Gastrocnemius medialis (tissue), 4 donors: Measurements from ENCODE around the gene ZNF740.

ENCODE experiments used
- CTCF ChIP-seq, 5 experiments: fragments of 450-650 bp in 3 of 5; fragments of 200-600 bp in 2 of 5; sonication (generic) in 2 of 5; IDR thresholded peaks in 4 of 5; conservative IDR thresholded peaks in 1 of 5; 1 replicate in 4 of 5; 2 replicates in 1 of 5; pipeline ENCODE4 v1.5.1; 2016 to 2019; ENCODE audit warnings: antibody characterized with exemption in 5 of 5, mild to moderate bottlenecking in 3 of 5, moderate library complexity in 3 of 5
- POLR2A ChIP-seq, 2 donors: fragments of 450-650 bp; IDR thresholded peaks; one replicate each; pipeline ENCODE4 v1.6.1; 2017; ENCODE audit warnings: antibody characterized with exemption in 2 of 2, mild to moderate bottlenecking in 2 of 2, moderate library complexity in 2 of 2

- no peak for TF ChIP-seq CTCF (IDR thresholded peaks at IDR 0.05 in 4 of 5, conservative IDR thresholded peaks at IDR 0.05 in 1 of 5)
- no peak for TF ChIP-seq POLR2A (IDR thresholded peaks at IDR 0.05)
Measured at GRCh38 chr12:53180931-53181645, 566 bp downstream of the ZNF740 start.
